ENCODE measurements around the gene NETO2.

NETO2 gene

DNA sequence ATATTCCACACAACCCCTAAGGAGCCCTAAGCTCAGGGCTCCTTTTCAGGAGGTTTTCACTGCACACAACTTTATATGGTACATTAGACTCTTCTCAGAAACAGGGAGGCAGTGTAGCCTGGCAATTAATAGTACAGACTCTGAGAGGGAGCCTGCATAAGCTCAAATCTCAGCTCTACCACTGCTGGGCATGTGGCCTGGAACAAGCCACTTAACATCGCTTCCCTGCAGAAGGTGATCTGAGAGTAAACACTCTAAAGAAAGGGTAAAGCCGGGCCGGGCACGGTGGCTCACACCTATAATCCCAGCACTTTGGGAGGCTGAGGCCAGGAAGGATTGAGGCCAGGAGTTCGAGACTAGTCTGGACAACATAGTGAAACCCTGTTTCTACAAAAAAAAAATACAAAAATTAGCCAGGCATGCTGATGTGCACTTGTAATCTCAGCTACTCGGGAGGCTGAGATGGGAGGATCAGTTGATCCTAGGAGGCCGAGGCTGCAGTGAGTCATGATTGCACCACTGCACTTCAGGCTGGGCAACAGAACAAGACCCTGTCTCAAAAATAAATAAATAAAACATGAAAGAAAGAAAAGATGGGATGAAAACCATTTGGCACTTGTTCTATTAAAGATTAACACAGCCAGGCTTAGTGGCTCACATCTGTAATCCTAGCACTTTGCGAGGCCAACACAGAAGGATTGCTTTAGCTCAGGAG, 99.6 kb downstream of the NETO2 start:
- no peaks in the 10 kb centered on the region for H3K36me3 Mint-ChIP-seq (ENCODE audit: low read depth)
- TF ChIP-seq, protein P1, sequence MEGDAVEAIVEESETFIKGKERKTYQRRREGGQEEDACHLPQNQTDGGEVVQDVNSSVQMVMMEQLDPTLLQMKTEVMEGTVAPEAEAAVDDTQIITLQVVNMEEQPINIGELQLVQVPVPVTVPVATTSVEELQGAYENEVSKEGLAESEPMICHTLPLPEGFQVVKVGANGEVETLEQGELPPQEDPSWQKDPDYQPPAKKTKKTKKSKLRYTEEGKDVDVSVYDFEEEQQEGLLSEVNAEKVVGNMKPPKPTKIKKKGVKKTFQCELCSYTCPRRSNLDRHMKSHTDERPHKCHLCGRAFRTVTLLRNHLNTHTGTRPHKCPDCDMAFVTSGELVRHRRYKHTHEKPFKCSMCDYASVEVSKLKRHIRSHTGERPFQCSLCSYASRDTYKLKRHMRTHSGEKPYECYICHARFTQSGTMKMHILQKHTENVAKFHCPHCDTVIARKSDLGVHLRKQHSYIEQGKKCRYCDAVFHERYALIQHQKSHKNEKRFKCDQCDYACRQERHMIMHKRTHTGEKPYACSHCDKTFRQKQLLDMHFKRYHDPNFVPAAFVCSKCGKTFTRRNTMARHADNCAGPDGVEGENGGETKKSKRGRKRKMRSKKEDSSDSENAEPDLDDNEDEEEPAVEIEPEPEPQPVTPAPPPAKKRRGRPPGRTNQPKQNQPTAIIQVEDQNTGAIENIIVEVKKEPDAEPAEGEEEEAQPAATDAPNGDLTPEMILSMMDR (IDR thresholded peaks at IDR 0.05) = no peak
- DNase-seq = no peak
- peaks cover 8% of the 10 kb centered on the region for H3K4me1 Mint-ChIP-seq
- no peaks in the 10 kb centered on the region for H3K9me3 Mint-ChIP-seq
- H3K4me3 Mint-ChIP-seq = no peak overlapping the region
- H3K27ac Mint-ChIP-seq = no peak overlapping the region
- H3K27me3 Mint-ChIP-seq (ENCODE audit: low read depth, poor library complexity) = peaks cover 20% of the 10 kb centered on the region

DNA sequence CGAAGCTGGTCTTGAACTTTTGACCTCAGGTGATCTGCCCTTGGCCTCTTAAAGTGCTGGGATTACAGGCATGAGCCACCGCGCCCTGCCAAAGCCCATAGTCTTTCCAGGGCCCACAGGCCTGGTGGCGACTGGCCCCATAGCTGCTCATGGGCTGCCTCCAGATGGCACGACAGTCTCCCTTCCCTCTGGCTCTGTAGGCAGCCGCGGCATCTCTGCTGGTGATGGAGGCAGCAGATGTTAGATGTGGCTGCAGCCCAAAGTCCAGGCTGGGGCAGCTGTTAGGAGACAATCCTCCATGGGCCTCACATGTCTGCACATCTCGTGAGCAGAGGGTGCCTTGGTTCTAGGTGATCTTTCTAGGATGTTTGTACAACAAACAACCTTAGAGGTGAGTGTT, 100.5 kb downstream of the NETO2 start:
- no peak for DNase-seq
- Mint-ChIP-seq H3K4me3 (no peak overlapping the region), H3K9me3 (no peaks in the 10 kb centered on the region), H3K4me1 (peaks cover 8% of the 10 kb centered on the region), H3K27me3 (ENCODE audit: low read depth, poor library complexity) (peaks cover 17% of the 10 kb centered on the region), H3K36me3 (ENCODE audit: low read depth) (no peaks in the 10 kb centered on the region), H3K27ac (no peak overlapping the region)
- TF ChIP-seq, protein P1 (IDR thresholded peaks at IDR 0.05) = no peak

DNA sequence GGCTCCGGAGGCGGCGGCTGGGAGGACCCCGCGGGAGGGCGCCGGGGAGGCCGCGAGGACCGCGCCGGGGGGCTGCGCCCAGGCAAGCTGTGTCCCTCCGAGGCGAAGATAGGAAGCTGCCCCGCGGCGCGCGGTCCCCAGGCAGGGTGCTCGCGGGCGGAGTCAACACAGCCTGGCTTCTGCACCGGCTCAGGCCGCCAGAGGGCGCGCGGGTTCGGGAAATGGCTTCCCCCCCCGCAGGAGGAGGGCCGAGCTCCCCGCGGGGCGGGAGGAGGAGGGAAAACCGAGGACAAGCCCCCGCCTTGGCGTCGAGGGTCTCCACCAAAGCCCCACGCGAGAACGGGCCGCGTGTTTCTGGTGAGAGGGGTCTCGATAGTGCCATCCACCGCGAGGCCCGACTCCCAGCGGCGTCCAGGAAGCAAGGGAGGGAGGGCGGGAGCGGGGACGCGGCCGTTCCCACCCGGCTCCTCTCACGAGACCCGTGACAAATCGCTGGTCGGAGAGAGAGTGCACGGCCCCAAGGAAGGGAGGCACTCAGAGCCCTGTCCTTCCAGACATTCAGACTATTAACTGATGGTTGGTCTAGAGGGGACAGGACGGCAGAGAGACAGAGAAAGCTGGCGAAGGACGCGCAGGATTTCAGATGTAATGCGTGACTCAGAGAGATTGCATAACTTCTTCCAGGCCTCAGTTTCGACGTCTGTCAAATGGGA, 105.8 kb downstream of the NETO2 start:
- H3K27me3 Mint-ChIP-seq (ENCODE audit: low read depth, poor library complexity) = peaks cover 34% of the 10 kb centered on the region
- no peak overlapping the region for H3K27ac Mint-ChIP-seq
- peak; percentile 97 for DNase-seq
- no peaks in the 10 kb centered on the region for H3K9me3 Mint-ChIP-seq
- H3K4me3 Mint-ChIP-seq = peak overlapping the region; percentile 81
- peaks cover 14% of the 10 kb centered on the region for H3K4me1 Mint-ChIP-seq
- H3K36me3 Mint-ChIP-seq (ENCODE audit: low read depth) = no peaks in the 10 kb centered on the region
- TF ChIP-seq, protein P1 (IDR thresholded peaks at IDR 0.05) = peak; percentile 87

DNA sequence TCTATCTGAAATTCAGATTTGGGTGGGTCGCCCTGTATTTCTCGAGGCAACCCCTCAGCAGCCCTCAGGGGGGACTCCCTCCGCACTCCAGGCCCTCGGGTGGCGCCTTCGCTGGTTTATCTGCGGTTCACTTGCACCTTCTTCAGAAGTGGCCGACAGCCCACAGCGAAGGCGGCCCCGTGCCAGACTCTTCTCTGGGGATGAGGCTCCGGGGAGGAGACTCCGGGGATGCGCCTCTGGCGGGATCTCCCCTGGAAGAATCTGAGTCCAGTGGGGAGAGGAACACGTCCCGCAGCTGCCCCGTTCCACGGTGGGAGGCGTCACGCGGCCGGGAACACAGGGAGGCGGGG, 106.4 kb downstream of the NETO2 start:
- TF ChIP-seq, protein P1 (IDR thresholded peaks at IDR 0.05) = no peak
- no peak overlapping the region for H3K27ac Mint-ChIP-seq
- no peaks in the 10 kb centered on the region for H3K36me3 Mint-ChIP-seq (ENCODE audit: low read depth)
- H3K4me1 Mint-ChIP-seq = peaks cover 14% of the 10 kb centered on the region
- H3K4me3 Mint-ChIP-seq = peak overlapping the region; percentile 81
- no peaks in the 10 kb centered on the region for H3K9me3 Mint-ChIP-seq
- DNase-seq = no peak
- H3K27me3 Mint-ChIP-seq (ENCODE audit: low read depth, poor library complexity) = peaks cover 31% of the 10 kb centered on the region

DNA sequence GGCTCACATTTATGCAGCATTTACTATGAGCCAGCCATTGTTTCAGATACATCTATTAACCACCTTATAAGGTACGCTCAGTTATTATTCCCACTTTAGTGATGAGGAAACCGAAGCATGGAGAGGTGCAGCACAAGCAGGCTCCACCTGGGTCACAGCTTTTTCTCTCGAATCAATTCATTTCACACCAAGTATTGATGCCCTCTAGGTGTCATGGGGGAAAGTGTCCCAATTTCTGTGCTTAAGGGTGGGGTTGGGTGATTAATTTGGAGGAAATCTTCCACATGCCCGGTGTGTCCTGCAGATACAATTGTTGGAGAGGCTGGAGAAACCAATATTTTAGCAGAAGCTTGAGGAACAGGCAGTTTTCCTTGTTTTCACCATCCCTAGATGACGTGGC, 107.5 kb downstream of the NETO2 start:
- H3K36me3 Mint-ChIP-seq (ENCODE audit: low read depth) = no peaks in the 10 kb centered on the region
- H3K9me3 Mint-ChIP-seq = no peaks in the 10 kb centered on the region
- DNase-seq = no peak
- peaks cover 37% of the 10 kb centered on the region for H3K27me3 Mint-ChIP-seq (ENCODE audit: low read depth, poor library complexity)
- H3K4me3 Mint-ChIP-seq = peak overlapping the region; percentile 72
- H3K4me1 Mint-ChIP-seq = peaks cover 14% of the 10 kb centered on the region
- H3K27ac Mint-ChIP-seq = no peak overlapping the region
- TF ChIP-seq, protein P1 (IDR thresholded peaks at IDR 0.05) = no peak

DNA sequence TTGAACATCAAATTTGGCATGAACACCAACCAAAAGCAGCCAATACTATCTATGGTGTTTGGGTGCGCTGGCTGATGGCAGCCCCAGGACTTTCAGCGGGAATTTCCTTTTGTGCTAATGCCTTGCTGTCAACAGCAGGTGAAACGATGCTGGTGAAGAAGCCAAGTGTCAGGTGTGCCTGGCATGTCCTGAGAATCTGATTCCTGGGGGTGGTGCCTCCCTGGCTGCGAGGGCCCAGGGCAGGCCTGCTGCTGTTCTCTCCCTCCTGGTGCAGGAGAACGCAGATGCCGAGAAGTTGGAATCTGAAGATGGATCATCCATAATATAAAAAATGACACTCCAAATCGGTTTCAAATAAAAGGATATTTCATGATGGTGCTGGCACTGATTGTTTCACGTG, 108.3 kb downstream of the NETO2 start:
- TF ChIP-seq, protein P1 (IDR thresholded peaks at IDR 0.05) = no peak
- H3K27me3 Mint-ChIP-seq (ENCODE audit: low read depth, poor library complexity) = peaks cover 37% of the 10 kb centered on the region
- no peak overlapping the region for H3K4me3 Mint-ChIP-seq
- no peak for DNase-seq
- H3K4me1 Mint-ChIP-seq = peaks cover 14% of the 10 kb centered on the region
- no peak overlapping the region for H3K27ac Mint-ChIP-seq
- no peaks in the 10 kb centered on the region for H3K9me3 Mint-ChIP-seq
- no peaks in the 10 kb centered on the region for H3K36me3 Mint-ChIP-seq (ENCODE audit: low read depth)

Measured in nephron progenitor cell (in vitro differentiated cells).